NB4 (cell line): Measurements from ENCODE around the gene TPST1.

ENCODE experiments used
- DNase-seq: peaks from one replicate; pipeline ENCODE4 v3.0.0; 2010; ENCODE audit warnings: low read depth
- H3K4me3 ChIP-seq: one replicate; pipeline ENCODE4 v1.5.1; 2011; ENCODE audit warnings: mild to moderate bottlenecking, low read depth, low read length, moderate library complexity
- MYC ChIP-seq: IDR thresholded peaks from 2 replicates; pipeline ENCODE4 v1.6.1; 2011; ENCODE audit warnings: low read depth, low read length
- POLR2A ChIP-seq: IDR thresholded peaks from 2 replicates; pipeline ENCODE4 v1.6.1; 2011; ENCODE audit warnings: mild to moderate bottlenecking; ENCODE audit not compliant: insufficient read length; ENCODE audit errors: extremely low read depth
- TF ChIP-seq, protein P1 (sequence below): IDR thresholded peaks from one replicate; pipeline ENCODE4 v1.5.1; 2012; ENCODE audit warnings: low read depth, low read length
- TF ChIP-seq, protein P2 (sequence below): IDR thresholded peaks from 2 replicates; pipeline ENCODE4 v1.6.1; 2011; ENCODE audit warnings: low read depth, low read length

TPST1 gene

DNA sequence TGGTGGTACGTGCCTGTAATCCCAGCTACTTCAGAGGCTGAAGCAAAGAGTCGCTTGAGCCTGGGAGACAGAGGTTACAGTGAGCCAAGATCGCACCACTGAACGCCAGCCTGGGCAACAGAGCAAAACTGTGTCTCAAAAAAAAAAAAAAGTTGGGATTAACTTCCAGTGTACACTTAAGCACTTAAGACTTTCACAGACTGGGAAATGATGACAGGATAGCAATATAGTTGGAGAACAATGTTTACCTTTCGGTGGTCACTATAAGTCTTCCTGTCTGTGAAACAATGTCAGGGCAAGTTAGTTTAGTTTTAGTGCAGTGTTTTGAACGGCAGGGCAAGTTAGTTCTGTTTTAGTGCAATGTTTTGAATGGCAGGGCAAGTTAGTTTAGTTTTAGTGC lies 130.2 kb downstream of the TPST1 start:
- no peak overlapping the region for H3K4me3 ChIP-seq
- no peak for DNase-seq
- TF ChIP-seq, protein P1, sequence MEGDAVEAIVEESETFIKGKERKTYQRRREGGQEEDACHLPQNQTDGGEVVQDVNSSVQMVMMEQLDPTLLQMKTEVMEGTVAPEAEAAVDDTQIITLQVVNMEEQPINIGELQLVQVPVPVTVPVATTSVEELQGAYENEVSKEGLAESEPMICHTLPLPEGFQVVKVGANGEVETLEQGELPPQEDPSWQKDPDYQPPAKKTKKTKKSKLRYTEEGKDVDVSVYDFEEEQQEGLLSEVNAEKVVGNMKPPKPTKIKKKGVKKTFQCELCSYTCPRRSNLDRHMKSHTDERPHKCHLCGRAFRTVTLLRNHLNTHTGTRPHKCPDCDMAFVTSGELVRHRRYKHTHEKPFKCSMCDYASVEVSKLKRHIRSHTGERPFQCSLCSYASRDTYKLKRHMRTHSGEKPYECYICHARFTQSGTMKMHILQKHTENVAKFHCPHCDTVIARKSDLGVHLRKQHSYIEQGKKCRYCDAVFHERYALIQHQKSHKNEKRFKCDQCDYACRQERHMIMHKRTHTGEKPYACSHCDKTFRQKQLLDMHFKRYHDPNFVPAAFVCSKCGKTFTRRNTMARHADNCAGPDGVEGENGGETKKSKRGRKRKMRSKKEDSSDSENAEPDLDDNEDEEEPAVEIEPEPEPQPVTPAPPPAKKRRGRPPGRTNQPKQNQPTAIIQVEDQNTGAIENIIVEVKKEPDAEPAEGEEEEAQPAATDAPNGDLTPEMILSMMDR: no peak
- TF ChIP-seq, protein P2, sequence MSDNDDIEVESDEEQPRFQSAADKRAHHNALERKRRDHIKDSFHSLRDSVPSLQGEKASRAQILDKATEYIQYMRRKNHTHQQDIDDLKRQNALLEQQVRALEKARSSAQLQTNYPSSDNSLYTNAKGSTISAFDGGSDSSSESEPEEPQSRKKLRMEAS: no peak
- TF ChIP-seq MYC: no peak
- TF ChIP-seq POLR2A: no peak

DNA sequence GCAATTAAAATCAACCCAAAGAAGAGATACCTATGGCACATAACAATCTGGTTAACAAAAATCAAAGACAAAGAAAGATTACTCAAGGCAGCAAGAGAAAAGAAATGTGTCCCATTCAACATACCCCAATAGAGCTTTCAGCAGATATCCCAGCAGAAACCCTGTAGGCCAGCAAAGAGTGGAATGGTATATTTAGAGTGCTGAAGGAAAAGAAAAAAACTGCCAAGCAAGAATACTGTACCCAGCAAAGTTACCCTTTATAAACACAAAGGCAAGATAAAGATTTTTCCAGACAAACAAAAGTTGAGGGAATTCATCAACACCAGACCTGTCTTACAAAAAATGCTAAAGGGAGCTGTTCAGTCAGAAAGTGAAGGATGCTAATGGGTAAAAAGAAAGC lies 131.6 kb downstream of the TPST1 start:
- no peak overlapping the region for H3K4me3 ChIP-seq
- TF ChIP-seq, protein P1: no peak

DNA sequence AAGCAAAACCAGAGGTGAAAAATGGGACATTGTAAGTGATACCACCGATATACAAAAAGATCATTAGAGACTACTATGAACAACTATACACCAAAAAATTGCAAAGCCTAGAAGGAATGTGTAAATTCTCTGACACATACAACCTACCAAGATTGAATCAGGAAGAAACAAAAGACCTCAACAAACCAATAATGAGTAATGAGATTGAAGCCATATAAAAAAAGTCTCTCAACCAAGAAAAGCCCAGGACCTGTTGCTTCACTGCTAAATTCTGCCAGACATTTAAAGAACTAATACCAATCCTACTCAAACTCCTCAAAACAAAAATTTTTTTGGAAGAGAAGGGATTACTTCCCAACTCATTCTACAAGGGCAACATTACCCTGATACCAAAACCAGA lies 134.0 kb downstream of the TPST1 start:
- TF ChIP-seq MYC (no peak), POLR2A (no peak)
- TF ChIP-seq, protein P2: no peak
- TF ChIP-seq, protein P1: no peak
- H3K4me3 ChIP-seq: no peak overlapping the region
- DNase-seq: no peak

More for the DNA sequence above, 131.6 kb downstream of the TPST1 start:
- DNase-seq: no peak

DNA sequence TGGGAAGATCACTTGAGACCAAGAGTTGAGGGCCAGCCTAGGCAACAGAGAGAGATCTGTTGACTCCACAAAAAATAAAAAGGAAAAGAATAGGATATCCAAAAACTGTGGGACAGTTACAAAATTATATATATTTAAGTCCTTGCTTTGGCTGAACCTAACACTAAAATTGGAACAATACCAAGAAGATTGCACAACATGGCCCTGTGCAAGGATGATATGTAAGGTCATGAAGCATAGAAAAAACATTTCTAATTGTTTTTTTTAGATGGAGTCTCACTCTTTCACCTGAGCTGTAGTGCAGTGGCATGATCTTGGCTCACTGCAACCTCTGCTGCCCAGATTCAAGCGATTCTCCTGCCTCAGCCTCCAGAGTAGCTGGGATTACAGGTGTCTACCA lies 139.0 kb downstream of the TPST1 start:
- no peak overlapping the region for H3K4me3 ChIP-seq
- TF ChIP-seq MYC (no peak), POLR2A (no peak)
- TF ChIP-seq, protein P2: no peak
- TF ChIP-seq, protein P1: no peak
- peak; percentile 64 for DNase-seq

DNA sequence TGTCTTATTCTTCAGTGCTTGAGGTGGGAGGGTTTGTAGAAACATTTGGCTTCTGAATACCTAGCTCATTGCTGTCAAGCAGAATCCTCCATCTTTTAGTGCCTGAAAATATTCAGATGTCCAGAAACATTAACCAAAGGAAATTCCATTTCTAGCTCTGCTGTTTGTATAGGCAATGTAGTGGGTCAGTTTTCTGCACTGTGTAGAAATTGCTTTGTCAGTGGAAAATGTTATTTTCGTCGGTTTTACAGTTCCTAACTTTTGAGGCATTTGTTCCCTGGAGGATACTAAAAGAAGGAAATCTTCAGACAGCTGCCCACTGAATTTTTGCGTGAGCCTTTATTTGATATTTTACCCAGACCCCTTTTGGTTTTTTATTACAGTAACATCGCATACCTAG lies 143.4 kb downstream of the TPST1 start:
- peak; percentile 41; the same call in 1 of the 2 replicates for TF ChIP-seq MYC
- TF ChIP-seq, protein P1: no peak
- no peak for TF ChIP-seq POLR2A
- peak; percentile 69 for DNase-seq

DNA sequence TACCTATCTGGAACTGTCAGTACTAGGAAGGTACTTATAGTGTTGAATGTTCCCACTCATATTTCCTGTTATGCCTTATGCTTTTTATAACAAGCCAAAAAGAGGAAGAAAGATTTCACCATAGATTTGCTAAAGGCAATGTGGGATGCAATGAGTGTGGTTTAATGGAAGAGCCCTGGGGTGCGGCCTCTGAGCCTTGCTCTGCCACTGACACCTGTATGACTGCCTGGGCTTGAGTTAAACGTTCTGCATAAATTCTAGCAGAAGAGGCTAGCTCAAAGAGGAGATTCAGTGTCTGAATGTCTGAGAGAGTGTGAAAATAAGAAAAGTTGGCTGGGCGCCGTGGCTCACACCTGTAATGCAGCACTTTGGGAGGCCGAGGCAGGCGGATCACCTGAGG lies 143.8 kb downstream of the TPST1 start:
- DNase-seq: peak; percentile 95
- peak overlapping the region; percentile 18 for H3K4me3 ChIP-seq
- 0 out of 2 replicates have a peak, but pooled peaks have one; percentile 51 for TF ChIP-seq MYC
- TF ChIP-seq, protein P2: peak; percentile 36; the same call in 1 of the 2 replicates
- TF ChIP-seq, protein P1: no peak

More for the DNA sequence above, 143.4 kb downstream of the TPST1 start:
- peak overlapping the region; percentile 18 for H3K4me3 ChIP-seq
